ENCODE results near the gene PCBP1. TPM values are rescaled to one million over a fixed set of nuclear protein-coding genes. Genes with fewer than 3 reads are reported as not detected.
A peak's percentile ranks its signal among the peaks of the same experiment; 100 is the strongest.

PCBP1 gene
- total RNA-seq (87.9 and 127 TPM in 2 replicates), polyA plus RNA-seq (152 and 166 TPM in 2 replicates)

DNA sequence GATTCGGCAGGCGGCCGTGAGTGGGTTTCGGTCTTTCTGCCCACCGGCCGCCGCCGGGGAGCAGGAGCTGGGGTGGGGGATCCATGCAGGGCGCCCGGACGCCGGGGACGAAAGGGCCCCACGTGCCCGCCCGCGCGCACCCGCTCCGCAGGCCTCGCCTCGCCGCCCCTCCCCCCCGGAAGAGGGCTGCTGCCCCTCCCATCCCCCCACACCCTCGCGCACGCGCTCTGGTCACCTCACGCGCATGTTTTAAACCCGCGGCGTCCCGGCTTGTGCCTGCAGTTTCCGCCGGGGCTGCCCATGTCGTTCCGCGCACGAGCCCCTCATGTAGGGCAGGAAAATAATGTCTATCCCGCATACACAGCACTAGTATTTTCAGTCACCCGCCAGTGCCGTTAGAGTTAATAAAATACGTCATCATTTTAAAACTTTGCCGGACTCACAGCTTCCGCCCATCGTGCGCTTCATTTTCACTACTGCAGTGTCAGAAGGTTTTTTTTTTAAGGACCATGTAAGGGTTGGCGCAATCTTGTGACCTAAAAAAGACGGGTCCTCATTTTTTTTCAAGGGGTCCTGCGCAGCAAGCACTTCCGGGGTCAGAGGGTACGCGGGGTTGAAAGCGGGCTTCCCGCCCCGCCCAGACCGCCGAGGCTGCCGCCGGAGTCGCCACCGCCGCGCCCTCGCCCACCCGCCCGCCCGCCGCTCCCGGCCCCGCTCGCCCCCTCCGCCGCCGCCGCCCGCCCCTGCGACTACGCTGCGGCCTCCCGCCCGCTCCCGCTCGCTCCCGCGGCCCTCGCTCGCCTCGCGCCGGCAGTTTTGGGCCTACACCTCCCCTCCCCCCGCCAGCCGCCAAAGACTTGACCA, at the start of gene PCBP1:
Gene PCBP1 (plus strand): TSS at position 640 of the 864 bp plus-strand sequence. CDS start 267 bp downstream, outside the sequence.
- H3K4me1 ChIP-seq (ENCODE audit: low read depth), result peaks cover 23% of the 10 kb centered on the region
- TF ChIP-seq, protein P1, sequence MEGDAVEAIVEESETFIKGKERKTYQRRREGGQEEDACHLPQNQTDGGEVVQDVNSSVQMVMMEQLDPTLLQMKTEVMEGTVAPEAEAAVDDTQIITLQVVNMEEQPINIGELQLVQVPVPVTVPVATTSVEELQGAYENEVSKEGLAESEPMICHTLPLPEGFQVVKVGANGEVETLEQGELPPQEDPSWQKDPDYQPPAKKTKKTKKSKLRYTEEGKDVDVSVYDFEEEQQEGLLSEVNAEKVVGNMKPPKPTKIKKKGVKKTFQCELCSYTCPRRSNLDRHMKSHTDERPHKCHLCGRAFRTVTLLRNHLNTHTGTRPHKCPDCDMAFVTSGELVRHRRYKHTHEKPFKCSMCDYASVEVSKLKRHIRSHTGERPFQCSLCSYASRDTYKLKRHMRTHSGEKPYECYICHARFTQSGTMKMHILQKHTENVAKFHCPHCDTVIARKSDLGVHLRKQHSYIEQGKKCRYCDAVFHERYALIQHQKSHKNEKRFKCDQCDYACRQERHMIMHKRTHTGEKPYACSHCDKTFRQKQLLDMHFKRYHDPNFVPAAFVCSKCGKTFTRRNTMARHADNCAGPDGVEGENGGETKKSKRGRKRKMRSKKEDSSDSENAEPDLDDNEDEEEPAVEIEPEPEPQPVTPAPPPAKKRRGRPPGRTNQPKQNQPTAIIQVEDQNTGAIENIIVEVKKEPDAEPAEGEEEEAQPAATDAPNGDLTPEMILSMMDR (IDR thresholded peaks at IDR 0.05; ENCODE audit: low read depth, low read length), result no peak
- H3K9me3 ChIP-seq (ENCODE audit: low read depth), result no peaks in the 10 kb centered on the region
- peak within 1 kb of the TSS; percentile 100 for H3K27ac ChIP-seq
- peak; percentile 96 for DNase-seq (ENCODE audit: low read depth in 1 of 2, low spot score in 1 of 2)
- no peaks in the 10 kb centered on the region for H3K27me3 ChIP-seq
- H3K4me3 ChIP-seq, result peak within 1 kb of the TSS; percentile 63
- peaks cover 12% of the 10 kb centered on the region for H3K36me3 ChIP-seq

DNA sequence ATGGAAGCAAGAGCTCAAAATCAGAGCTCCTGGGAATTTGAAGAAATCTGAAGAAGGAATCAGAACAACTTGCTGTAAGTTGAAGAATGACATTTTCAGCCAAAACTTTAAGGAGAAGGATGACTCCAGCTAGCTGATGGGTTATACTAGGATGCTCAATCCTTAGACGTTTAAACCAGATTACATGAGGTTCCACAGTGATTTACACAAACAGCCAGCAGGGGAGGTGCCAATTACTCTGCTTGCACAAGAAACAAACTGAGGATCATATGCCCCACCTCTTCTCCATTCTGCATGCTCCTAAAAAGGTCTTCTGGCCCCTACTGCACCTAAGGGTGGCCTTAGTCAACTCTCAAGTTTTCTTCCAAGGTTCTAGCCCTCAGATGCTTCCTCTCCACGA, 47.9 kb upstream of the PCBP1 start:
- Histone ChIP-seq H3K36me3 (no peaks in the 10 kb centered on the region), H3K9me3 (ENCODE audit: low read depth) (no peaks in the 10 kb centered on the region), H3K27ac (no peak overlapping the region), H3K4me3 (no peak overlapping the region), H3K27me3 (no peaks in the 10 kb centered on the region), H3K4me1 (ENCODE audit: low read depth) (no peaks in the 10 kb centered on the region)
- TF ChIP-seq, protein P1 (IDR thresholded peaks at IDR 0.05; ENCODE audit: low read depth, low read length), result no peak
- no peak for DNase-seq (ENCODE audit: low read depth in 1 of 2, low spot score in 1 of 2)

DNA sequence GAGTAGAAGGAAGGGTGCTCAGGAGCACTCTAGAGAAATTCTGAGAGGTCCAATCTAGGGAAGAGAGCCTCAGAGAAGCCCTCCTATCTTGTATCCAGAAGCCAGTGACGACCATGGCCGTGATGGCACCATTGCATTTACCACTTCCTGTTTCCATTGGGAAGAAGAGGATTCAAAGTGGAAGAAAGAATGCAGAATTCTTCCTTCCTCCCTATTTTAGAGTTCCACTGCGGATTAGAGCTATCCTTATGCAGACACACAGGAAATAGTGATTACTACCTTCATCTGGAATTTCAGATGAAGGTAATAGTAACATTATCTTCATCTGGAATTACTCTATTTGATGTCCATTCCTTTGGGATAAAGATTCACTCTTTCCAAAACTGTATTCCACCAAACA, 45.6 kb upstream of the PCBP1 start:
- Histone ChIP-seq H3K4me3 (no peak overlapping the region), H3K36me3 (no peaks in the 10 kb centered on the region), H3K27me3 (no peaks in the 10 kb centered on the region), H3K9me3 (ENCODE audit: low read depth) (no peaks in the 10 kb centered on the region), H3K4me1 (ENCODE audit: low read depth) (no peaks in the 10 kb centered on the region), H3K27ac (no peak overlapping the region)
- DNase-seq (ENCODE audit: low read depth in 1 of 2, low spot score in 1 of 2), result peak in 1 of 2 donors; percentile 20
- TF ChIP-seq, protein P1 (IDR thresholded peaks at IDR 0.05; ENCODE audit: low read depth, low read length), result no peak

DNA sequence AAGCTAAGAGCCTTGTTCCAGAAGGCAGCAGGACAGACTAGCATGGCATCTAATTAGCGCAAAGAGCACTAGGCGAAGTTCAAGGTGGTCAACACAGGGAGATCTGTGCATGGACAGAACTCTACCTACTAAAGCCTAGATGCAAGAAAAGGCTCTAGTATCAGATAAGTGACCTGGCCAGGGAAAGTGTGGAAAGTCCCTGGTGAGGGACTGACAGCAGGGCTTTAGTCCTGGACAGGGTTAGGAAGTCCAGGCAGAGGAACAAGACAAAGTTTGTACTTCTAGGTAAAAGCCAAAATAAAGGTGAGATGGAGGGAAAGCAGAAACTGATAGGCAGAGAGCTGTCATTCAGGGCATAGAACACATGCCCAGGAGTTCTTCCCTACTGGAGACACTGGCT, 45.0 kb upstream of the PCBP1 start:
- Histone ChIP-seq H3K4me1 (ENCODE audit: low read depth) (no peaks in the 10 kb centered on the region), H3K4me3 (no peak overlapping the region), H3K9me3 (ENCODE audit: low read depth) (no peaks in the 10 kb centered on the region), H3K27me3 (no peaks in the 10 kb centered on the region), H3K36me3 (peaks cover 2% of the 10 kb centered on the region), H3K27ac (no peak overlapping the region)
- TF ChIP-seq, protein P1 (IDR thresholded peaks at IDR 0.05; ENCODE audit: low read depth, low read length), result no peak
- no peak for DNase-seq (ENCODE audit: low read depth in 1 of 2, low spot score in 1 of 2)

DNA sequence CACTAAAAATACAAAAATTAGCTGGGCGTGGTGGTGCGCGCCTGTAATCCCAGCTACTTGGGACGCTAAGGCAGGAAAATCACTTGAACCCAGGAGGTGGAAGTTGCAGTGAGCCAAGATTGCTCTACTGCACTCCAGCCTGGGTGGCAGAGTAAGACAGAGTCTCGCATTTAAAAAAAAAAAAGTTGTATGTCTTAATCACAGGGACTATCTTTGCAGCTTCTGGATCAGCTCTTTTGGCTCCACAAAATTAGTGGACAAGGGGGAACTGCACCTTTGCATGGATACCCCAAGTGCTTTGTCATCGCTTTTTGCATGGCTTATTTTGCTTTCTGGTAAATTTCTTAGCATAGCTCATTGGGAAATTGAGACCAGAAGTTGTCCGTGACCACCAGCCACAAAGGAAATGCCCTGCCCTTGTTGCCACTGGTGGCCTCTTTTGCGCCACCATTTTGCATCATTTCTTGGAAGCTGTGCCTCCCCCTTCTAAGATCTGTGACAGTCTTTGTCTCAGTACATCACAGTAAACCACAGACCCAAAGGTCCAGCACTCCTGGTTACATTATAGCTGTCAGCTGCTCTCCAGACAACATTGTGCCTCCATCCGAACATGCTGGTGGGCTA, 43.9 kb upstream of the PCBP1 start:
- H3K9me3 ChIP-seq (ENCODE audit: low read depth), result no peaks in the 10 kb centered on the region
- TF ChIP-seq, protein P1 (IDR thresholded peaks at IDR 0.05; ENCODE audit: low read depth, low read length), result no peak
- H3K27me3 ChIP-seq, result no peaks in the 10 kb centered on the region
- DNase-seq (ENCODE audit: low read depth in 1 of 2, low spot score in 1 of 2), result no peak
- H3K36me3 ChIP-seq, result peaks cover 2% of the 10 kb centered on the region
- no peak overlapping the region for H3K4me3 ChIP-seq
- H3K4me1 ChIP-seq (ENCODE audit: low read depth), result no peaks in the 10 kb centered on the region
- no peak overlapping the region for H3K27ac ChIP-seq
